Left ventricle myocardium inferior (tissue), 1 donor: Measurements from ENCODE around the gene MOCS2. TPM values are rescaled to one million over a fixed set of nuclear protein-coding genes. Genes with fewer than 3 reads are reported as not detected.
A peak's percentile ranks its signal among the peaks of the same experiment; 100 is the strongest.

Experiments used
- DNase-seq: peaks from one replicate; pipeline ENCODE4 v3.0.0-alpha.2; 2020
- H3K27ac ChIP-seq: fragments of 200-600 bp; replicated peaks from 2 replicates; pipeline ENCODE4 v1.8.0; 2021
- H3K27me3 ChIP-seq: fragments of 200-600 bp; 2 replicates; pipeline ENCODE4 v1.8.0; 2021; ENCODE audit warnings: low read depth
- H3K36me3 ChIP-seq: fragments of 200-600 bp; 2 replicates; pipeline ENCODE4 v1.8.0; 2021
- H3K4me1 ChIP-seq: fragments of 200-600 bp; 2 replicates; pipeline ENCODE4 v1.8.0; 2021
- H3K4me3 ChIP-seq: fragments of 200-600 bp; 2 replicates; pipeline ENCODE4 v1.8.0; 2021; ENCODE audit warnings: mild to moderate bottlenecking, moderate library complexity
- H3K9me3 ChIP-seq: fragments of 200-600 bp; replicated peaks from 2 replicates; pipeline ENCODE4 v1.8.0; 2021
- intact Hi-C: fragments of 100-400 bp; cut with micrococcal nuclease; formaldehyde crosslinking; loops from one replicate; pipeline ENCODE4 v1.11.0; 2022
- total RNA-seq: library from RNA; stranded (reverse); fragmentation: NEBNext Ultra II Directional; extraction: Animal tissue kit (Norgen Biotek cat#: 25700); gene quantifications from one replicate; pipeline ENCODE4 v1.2.1, GENCODE V29; 2021
- TF ChIP-seq, protein P1 (sequence below): fragments of 200-600 bp; IDR thresholded peaks from 2 replicates; pipeline ENCODE4 v1.8.0; 2021; ENCODE audit warnings: antibody characterized with exemption, mild to moderate bottlenecking, borderline replicate concordance
- donor health status: DM: no; HTN: yes; CAD: no; lungs with severe emphysema.

The MOCS2 gene
- total RNA-seq, 1 donor from 2014 or later: 88.7 TPM

- H3K36me3 ChIP-seq: no peaks in the 10 kb centered on the region
- intact Hi-C loops: no loop called here
- TF ChIP-seq, protein P1, sequence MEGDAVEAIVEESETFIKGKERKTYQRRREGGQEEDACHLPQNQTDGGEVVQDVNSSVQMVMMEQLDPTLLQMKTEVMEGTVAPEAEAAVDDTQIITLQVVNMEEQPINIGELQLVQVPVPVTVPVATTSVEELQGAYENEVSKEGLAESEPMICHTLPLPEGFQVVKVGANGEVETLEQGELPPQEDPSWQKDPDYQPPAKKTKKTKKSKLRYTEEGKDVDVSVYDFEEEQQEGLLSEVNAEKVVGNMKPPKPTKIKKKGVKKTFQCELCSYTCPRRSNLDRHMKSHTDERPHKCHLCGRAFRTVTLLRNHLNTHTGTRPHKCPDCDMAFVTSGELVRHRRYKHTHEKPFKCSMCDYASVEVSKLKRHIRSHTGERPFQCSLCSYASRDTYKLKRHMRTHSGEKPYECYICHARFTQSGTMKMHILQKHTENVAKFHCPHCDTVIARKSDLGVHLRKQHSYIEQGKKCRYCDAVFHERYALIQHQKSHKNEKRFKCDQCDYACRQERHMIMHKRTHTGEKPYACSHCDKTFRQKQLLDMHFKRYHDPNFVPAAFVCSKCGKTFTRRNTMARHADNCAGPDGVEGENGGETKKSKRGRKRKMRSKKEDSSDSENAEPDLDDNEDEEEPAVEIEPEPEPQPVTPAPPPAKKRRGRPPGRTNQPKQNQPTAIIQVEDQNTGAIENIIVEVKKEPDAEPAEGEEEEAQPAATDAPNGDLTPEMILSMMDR: no peak
- H3K27ac ChIP-seq: no peak overlapping the region
- H3K9me3 ChIP-seq: no peaks in the 10 kb centered on the region
- no peaks in the 10 kb centered on the region for H3K4me1 ChIP-seq
- no peaks in the 10 kb centered on the region for H3K27me3 ChIP-seq
- H3K4me3 ChIP-seq: no peak overlapping the region
- no peak for DNase-seq
Measured at GRCh38 chr5:53127107-53127506, 17.6 kb upstream of the MOCS2 start.

DNA sequence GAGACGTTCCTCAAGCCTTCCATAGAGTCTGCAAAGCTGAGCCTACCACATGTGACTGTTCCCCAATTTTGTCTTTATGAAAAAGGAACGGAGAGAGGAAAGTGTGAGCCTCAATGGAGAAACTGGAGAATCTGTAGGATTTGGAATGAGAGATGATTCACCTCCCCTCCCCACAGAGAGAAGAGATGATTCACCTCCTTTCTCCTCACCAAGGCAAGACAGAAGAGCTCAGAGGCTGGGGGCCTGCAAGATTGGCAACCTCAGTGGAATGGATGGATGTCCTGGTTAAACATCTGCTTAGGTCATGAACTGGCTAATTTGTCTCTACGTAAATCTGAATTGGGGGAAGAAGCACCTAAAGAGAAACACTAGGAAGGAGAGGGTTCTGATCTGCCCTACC, 17.0 kb upstream of the MOCS2 start:
- intact Hi-C loops: no loop called here

DNA sequence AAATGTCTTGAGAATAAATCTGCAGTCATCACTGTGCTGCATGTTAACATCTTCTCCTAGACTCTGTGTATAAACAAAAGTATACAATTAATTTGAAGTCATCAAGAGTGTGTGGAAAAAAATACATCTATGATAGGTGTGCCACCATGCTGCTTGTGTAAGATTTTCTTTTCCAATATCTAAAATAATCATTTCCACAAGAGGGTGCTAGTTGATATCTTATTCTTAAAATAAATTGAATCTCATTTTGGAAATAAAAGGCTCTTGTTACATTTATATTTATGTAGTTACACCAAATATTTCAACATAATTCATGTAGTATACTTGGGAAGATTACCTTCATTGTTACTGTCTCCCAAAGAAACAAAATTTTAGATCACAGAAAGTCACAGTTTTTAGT, 14.1 kb upstream of the MOCS2 start:
- DNase-seq: no peak
- TF ChIP-seq, protein P1: peak; percentile 35
- no peak overlapping the region for H3K4me3 ChIP-seq
- intact Hi-C loops: no loop called here
- no peaks in the 10 kb centered on the region for H3K4me1 ChIP-seq
- no peaks in the 10 kb centered on the region for H3K9me3 ChIP-seq
- no peaks in the 10 kb centered on the region for H3K36me3 ChIP-seq
- H3K27me3 ChIP-seq: no peaks in the 10 kb centered on the region
- H3K27ac ChIP-seq: no peak overlapping the region

More for the DNA sequence above, 17.0 kb upstream of the MOCS2 start:
- H3K36me3 ChIP-seq: no peaks in the 10 kb centered on the region
- H3K27ac ChIP-seq: no peak overlapping the region
- no peak for DNase-seq
- no peaks in the 10 kb centered on the region for H3K27me3 ChIP-seq
- H3K4me3 ChIP-seq: no peak overlapping the region
- TF ChIP-seq, protein P1: no peak
- H3K9me3 ChIP-seq: no peaks in the 10 kb centered on the region
- no peaks in the 10 kb centered on the region for H3K4me1 ChIP-seq

DNA sequence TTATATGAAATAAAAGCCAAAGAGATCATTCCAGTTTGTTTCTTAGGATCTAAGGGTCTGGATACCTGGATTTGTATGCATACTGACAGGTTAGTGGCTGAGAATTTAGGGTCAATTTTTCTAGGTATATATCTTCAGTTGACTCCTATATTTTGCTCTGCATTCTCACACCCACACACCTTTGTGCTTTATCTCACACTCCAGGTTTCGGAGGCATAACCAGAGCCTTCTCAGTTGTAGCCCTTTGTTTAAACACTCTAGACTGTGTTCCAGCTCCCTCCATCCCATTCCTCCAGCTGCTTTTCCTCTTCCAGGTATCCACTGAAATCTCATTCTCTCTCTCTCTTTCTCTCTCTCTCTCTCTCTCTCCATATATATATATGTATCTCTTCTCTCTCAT, 10.6 kb upstream of the MOCS2 start:
- intact Hi-C loops: no loop called here
- DNase-seq: no peak
- Histone ChIP-seq H3K27me3 (no peaks in the 10 kb centered on the region), H3K9me3 (no peaks in the 10 kb centered on the region), H3K36me3 (no peaks in the 10 kb centered on the region), H3K4me3 (no peak overlapping the region), H3K4me1 (no peaks in the 10 kb centered on the region), H3K27ac (no peak overlapping the region)
- TF ChIP-seq, protein P1: no peak

DNA sequence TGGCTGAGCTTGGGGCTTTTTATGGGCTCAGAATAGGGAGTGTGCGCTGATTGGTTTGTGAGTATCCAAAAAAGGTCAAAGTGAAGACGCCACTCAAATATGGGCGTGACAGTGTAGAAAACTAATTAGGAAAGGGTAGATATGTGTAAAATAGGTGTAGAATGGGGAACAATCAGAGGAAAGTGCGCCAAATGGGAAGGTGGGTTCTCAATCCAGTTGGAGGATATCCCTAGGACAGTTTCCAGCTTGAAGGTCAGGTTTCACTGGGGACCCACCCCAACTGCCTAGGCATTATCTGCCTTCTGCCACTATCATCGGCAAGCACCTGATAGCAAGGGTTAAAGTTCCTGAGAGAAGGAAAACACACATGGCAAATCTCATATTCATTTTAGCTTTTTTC, 9.3 kb upstream of the MOCS2 start:
- Histone ChIP-seq H3K27me3 (no peaks in the 10 kb centered on the region), H3K4me1 (no peaks in the 10 kb centered on the region), H3K27ac (no peak overlapping the region), H3K36me3 (no peaks in the 10 kb centered on the region), H3K9me3 (no peaks in the 10 kb centered on the region), H3K4me3 (no peak overlapping the region)
- DNase-seq: no peak
- TF ChIP-seq, protein P1: no peak
- intact Hi-C loops: no loop called here

DNA sequence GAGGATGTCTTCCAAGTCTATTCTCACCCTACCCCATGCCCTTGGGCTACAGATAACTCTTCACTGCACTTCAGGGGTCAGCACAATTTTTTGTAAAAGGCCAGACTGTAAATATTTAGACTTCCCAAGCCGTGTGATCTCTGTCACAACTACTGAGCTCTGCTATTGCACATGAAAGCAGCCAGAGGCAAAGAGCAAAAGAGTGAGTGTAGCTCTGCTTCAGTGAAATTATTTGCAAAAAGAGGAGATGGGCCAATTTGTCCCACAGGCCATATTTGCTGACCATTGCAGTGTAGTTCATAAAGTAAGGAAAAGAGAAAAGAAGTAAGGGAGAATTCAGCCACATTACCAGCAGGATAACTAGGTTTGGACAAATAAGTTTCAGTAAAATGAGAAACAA, 7.0 kb upstream of the MOCS2 start:
- Histone ChIP-seq H3K4me3 (no peak overlapping the region), H3K9me3 (no peaks in the 10 kb centered on the region), H3K36me3 (no peaks in the 10 kb centered on the region), H3K4me1 (no peaks in the 10 kb centered on the region), H3K27ac (no peak overlapping the region), H3K27me3 (no peaks in the 10 kb centered on the region)
- TF ChIP-seq, protein P1: no peak
- intact Hi-C loops: no loop called here
- no peak for DNase-seq
